Measurements from ENCODE around the gene ASB3. TPM values are rescaled to one million over a fixed set of nuclear protein-coding genes. Genes with fewer than 3 reads are reported as not detected.

Gene ASB3
- 40.3 and 48.4 TPM in 2 replicates for polyA plus RNA-seq

GRCh38 chr2:53786705-53787613 lies at the start of gene ASB3, which contains the start of gene ERLEC1:
Gene ASB3 (minus strand): TSS chr2:53786953. CDS start chr2:53765572, 21,381 bp downstream.
Gene ERLEC1 (plus strand): TSS chr2:53787044. CDS start chr2:53787211, 167 bp downstream.

GRCh38 chr2:53767405-53768241 lies 19.1 kb downstream of the ASB3 start, which contains the start of gene CHAC2:
Gene CHAC2 (plus strand): TSS chr2:53767804. CDS start chr2:53767887, 83 bp downstream.

Other genes with a start within 250 kb of the ASB3 start
- 6.1 and 14.2 TPM in 2 replicates for gene CHAC2, start 19.1 kb downstream of the ASB3 start, polyA plus RNA-seq
- 168 and 198 TPM in 2 replicates for gene ERLEC1, start 91 bp upstream of the ASB3 start, polyA plus RNA-seq
- 1.1 and 1.5 TPM in 2 replicates for gene GPR75, start 73.0 kb upstream of the ASB3 start, polyA plus RNA-seq
- gene PSME4, start 184.0 kb upstream of the ASB3 start, polyA plus RNA-seq = 9.7 and 11.4 TPM in 2 replicates